ENCODE results near the gene CHTF18. TPM values are rescaled to one million over a fixed set of nuclear protein-coding genes. Genes with fewer than 3 reads are reported as not detected.

Gene CHTF18
- total and polyA plus RNA-seq, 2 donors from 2014 or later, result 4.2 to 16.0 TPM

DNA sequence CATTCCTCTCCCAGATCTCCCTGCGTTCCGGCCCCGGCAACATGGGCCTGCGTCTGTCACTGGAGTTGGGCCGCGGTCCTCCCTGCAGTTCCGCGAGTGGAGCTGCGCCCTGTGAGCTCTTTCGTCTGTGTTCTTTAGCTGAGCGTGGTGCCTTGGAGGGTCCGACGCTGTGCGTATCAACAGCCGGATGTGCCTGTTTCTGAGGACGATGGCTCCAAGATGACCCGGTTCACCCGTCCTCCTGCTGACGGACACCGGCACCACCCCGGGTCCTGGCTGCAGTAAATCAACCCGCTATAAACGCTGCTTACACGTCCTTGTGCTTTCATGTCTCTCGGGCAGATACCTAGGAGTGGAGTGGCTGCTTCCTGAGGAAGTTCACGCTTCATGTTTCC lies 56.9 kb downstream of the CHTF18 start:
- TF ChIP-seq, protein P1, sequence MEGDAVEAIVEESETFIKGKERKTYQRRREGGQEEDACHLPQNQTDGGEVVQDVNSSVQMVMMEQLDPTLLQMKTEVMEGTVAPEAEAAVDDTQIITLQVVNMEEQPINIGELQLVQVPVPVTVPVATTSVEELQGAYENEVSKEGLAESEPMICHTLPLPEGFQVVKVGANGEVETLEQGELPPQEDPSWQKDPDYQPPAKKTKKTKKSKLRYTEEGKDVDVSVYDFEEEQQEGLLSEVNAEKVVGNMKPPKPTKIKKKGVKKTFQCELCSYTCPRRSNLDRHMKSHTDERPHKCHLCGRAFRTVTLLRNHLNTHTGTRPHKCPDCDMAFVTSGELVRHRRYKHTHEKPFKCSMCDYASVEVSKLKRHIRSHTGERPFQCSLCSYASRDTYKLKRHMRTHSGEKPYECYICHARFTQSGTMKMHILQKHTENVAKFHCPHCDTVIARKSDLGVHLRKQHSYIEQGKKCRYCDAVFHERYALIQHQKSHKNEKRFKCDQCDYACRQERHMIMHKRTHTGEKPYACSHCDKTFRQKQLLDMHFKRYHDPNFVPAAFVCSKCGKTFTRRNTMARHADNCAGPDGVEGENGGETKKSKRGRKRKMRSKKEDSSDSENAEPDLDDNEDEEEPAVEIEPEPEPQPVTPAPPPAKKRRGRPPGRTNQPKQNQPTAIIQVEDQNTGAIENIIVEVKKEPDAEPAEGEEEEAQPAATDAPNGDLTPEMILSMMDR (IDR thresholded peaks at IDR 0.05; ENCODE audit: borderline replicate concordance, extremely low read depth, insufficient read depth), result no peak
- DNase-seq (peak in 4 of 5 donors; percentile 43 to 64 (median 52)), FAIRE-seq (no peak)
- intact Hi-C loops (cut with DNase I), result no loop called here
- no peak overlapping the region for H3K27ac ChIP-seq (ENCODE audit: low read depth in 2 of 2, low read length in 2 of 2)
- peaks cover 0 to 3% (median 0%) of the 10 kb centered on the region in 3 donors for H3K9me3 ChIP-seq (ENCODE audit: control insufficient read depth in 2 of 3, insufficient read depth in 1 of 3, low read length in 3 of 3)
- no peak overlapping the region for H3K4me3 ChIP-seq (ENCODE audit: low read length in 3 of 3)
- no peaks in the 10 kb centered on the region for H3K27me3 ChIP-seq (ENCODE audit: control insufficient read depth, insufficient read depth, low read length)
- no peaks in the 10 kb centered on the region for H3K36me3 ChIP-seq (ENCODE audit: control insufficient read depth in 2 of 3, insufficient read depth in 3 of 3, low read length in 3 of 3)
- no peak overlapping the region for H3K9ac ChIP-seq (ENCODE audit: low read length in 3 of 3)
- H3K4me1 ChIP-seq (ENCODE audit: control insufficient read depth in 2 of 3, insufficient read depth in 2 of 3, low read depth in 1 of 3, low read length in 3 of 3), result no peaks in the 10 kb centered on the region

DNA sequence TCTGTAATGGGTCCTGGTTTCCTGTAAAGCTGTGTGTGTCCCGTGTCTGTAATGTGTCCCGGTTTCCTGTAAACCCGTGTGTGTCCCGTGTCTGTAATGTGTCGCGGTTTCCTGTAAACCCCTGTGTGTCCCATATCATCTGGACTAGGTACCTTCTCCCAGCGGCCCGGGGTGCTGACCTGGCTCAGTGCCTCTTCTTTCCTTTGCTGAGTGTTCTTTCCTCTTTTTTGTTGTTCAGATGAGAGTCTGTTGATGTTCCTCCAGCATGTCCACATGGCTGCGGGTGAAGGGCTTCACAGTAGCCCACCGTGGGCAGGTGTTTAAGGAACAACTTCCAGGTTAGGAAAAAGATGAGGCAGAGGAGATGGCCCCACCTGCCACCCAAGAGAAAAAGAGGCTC lies 58.7 kb downstream of the CHTF18 start:
- no peak overlapping the region for H3K9ac ChIP-seq (ENCODE audit: low read length in 3 of 3)
- FAIRE-seq, result no peak
- TF ChIP-seq, protein P1 (IDR thresholded peaks at IDR 0.05; ENCODE audit: borderline replicate concordance, extremely low read depth, insufficient read depth), result no peak
- no peaks in the 10 kb centered on the region for H3K4me1 ChIP-seq (ENCODE audit: control insufficient read depth in 2 of 3, insufficient read depth in 2 of 3, low read depth in 1 of 3, low read length in 3 of 3)
- peak in 1 of 5 donors; percentile 10 for DNase-seq
- H3K36me3 ChIP-seq (ENCODE audit: control insufficient read depth in 2 of 3, insufficient read depth in 3 of 3, low read length in 3 of 3), result no peaks in the 10 kb centered on the region
- intact Hi-C loops (cut with DNase I), result no loop called here
- no peaks in the 10 kb centered on the region for H3K27me3 ChIP-seq (ENCODE audit: control insufficient read depth, insufficient read depth, low read length)
- H3K27ac ChIP-seq (ENCODE audit: low read depth in 2 of 2, low read length in 2 of 2), result no peak overlapping the region
- H3K4me3 ChIP-seq (ENCODE audit: low read length in 3 of 3), result no peak overlapping the region
- H3K9me3 ChIP-seq (ENCODE audit: control insufficient read depth in 2 of 3, insufficient read depth in 1 of 3, low read length in 3 of 3), result peaks cover 0 to 4% (median 0%) of the 10 kb centered on the region in 3 donors

Small RNAs within 50 kb of the gene (microRNA-seq; reads per million reads assigned to microRNA genes)
- not detected for gene MIR662

Other genes starting within 250 kb of the CHTF18 start
- 1.8 TPM for gene PRR35, start 228.2 kb upstream of the CHTF18 start, total RNA-seq
- gene PRR35, start 228.2 kb upstream of the CHTF18 start, polyA plus RNA-seq (ENCODE audit: insufficient read depth, low read depth, low replicate concordance), result 24.4 TPM
- gene NHLRC4, start 221.6 kb upstream of the CHTF18 start, total RNA-seq, result 3.3 TPM
- 17.4 TPM for gene NHLRC4, start 221.6 kb upstream of the CHTF18 start, polyA plus RNA-seq (ENCODE audit: insufficient read depth, low read depth, low replicate concordance)
- gene PIGQ, start 218.7 kb upstream of the CHTF18 start, total RNA-seq, result 92.9 TPM
- gene PIGQ, start 218.7 kb upstream of the CHTF18 start, polyA plus RNA-seq (ENCODE audit: insufficient read depth, low read depth, low replicate concordance), result 118 TPM
- gene RAB40C, start 198.6 kb upstream of the CHTF18 start, total RNA-seq, result 24.0 TPM
- 18.1 TPM for gene RAB40C, start 198.6 kb upstream of the CHTF18 start, polyA plus RNA-seq (ENCODE audit: insufficient read depth, low read depth, low replicate concordance)
- 0.69 TPM for gene WFIKKN1, start 157.6 kb upstream of the CHTF18 start, total RNA-seq
- 1.8 TPM for gene WFIKKN1, start 157.6 kb upstream of the CHTF18 start, polyA plus RNA-seq (ENCODE audit: insufficient read depth, low read depth, low replicate concordance)
- gene METTL26, start 152.3 kb upstream of the CHTF18 start, total RNA-seq, result 44.2 TPM
- 183 TPM for gene METTL26, start 152.3 kb upstream of the CHTF18 start, polyA plus RNA-seq (ENCODE audit: insufficient read depth, low read depth, low replicate concordance)
- gene MCRIP2, start 146.8 kb upstream of the CHTF18 start, total RNA-seq, result 36.9 TPM
- gene MCRIP2, start 146.8 kb upstream of the CHTF18 start, polyA plus RNA-seq (ENCODE audit: insufficient read depth, low read depth, low replicate concordance), result 265 TPM
- gene WDR90, start 139.3 kb upstream of the CHTF18 start, total RNA-seq, result 51.6 TPM
- gene WDR90, start 139.3 kb upstream of the CHTF18 start, polyA plus RNA-seq (ENCODE audit: insufficient read depth, low read depth, low replicate concordance), result 10.6 TPM
- gene RHOT2, start 120.5 kb upstream of the CHTF18 start, total RNA-seq, result 117 TPM
- gene RHOT2, start 120.5 kb upstream of the CHTF18 start, polyA plus RNA-seq (ENCODE audit: insufficient read depth, low read depth, low replicate concordance), result 90.5 TPM
- gene RHBDL1, start 112.9 kb upstream of the CHTF18 start, total RNA-seq, result 0.88 TPM
- 9.7 TPM for gene RHBDL1, start 112.9 kb upstream of the CHTF18 start, polyA plus RNA-seq (ENCODE audit: insufficient read depth, low read depth, low replicate concordance)
- gene STUB1, start 108.2 kb upstream of the CHTF18 start, total RNA-seq, result 92.9 TPM
- 218 TPM for gene STUB1, start 108.2 kb upstream of the CHTF18 start, polyA plus RNA-seq (ENCODE audit: insufficient read depth, low read depth, low replicate concordance)
- gene JMJD8, start 104.3 kb upstream of the CHTF18 start, total RNA-seq, result 75.0 TPM
- 80.4 TPM for gene JMJD8, start 104.3 kb upstream of the CHTF18 start, polyA plus RNA-seq (ENCODE audit: insufficient read depth, low read depth, low replicate concordance)
- 11.8 TPM for gene WDR24, start 98.2 kb upstream of the CHTF18 start, total RNA-seq
- 7.2 TPM for gene WDR24, start 98.2 kb upstream of the CHTF18 start, polyA plus RNA-seq (ENCODE audit: insufficient read depth, low read depth, low replicate concordance)
- 44.9 TPM for gene FBXL16, start 82.8 kb upstream of the CHTF18 start, total RNA-seq
- 12.0 TPM for gene FBXL16, start 82.8 kb upstream of the CHTF18 start, polyA plus RNA-seq (ENCODE audit: insufficient read depth, low read depth, low replicate concordance)
- 34.9 TPM for gene METRN, start 73.5 kb upstream of the CHTF18 start, total RNA-seq
- gene METRN, start 73.5 kb upstream of the CHTF18 start, polyA plus RNA-seq (ENCODE audit: insufficient read depth, low read depth, low replicate concordance), result 114 TPM
- gene ANTKMT, start 67.5 kb upstream of the CHTF18 start, total RNA-seq, result 44.1 TPM
- 70.4 TPM for gene ANTKMT, start 67.5 kb upstream of the CHTF18 start, polyA plus RNA-seq (ENCODE audit: insufficient read depth, low read depth, low replicate concordance)
- 2.6 TPM for gene CCDC78, start 62.2 kb upstream of the CHTF18 start, total RNA-seq
- gene CCDC78, start 62.2 kb upstream of the CHTF18 start, polyA plus RNA-seq (ENCODE audit: insufficient read depth, low read depth, low replicate concordance), result 1.3 TPM
- gene HAGHL, start 61.5 kb upstream of the CHTF18 start, total RNA-seq, result 7.5 TPM
- 18.0 TPM for gene HAGHL, start 61.5 kb upstream of the CHTF18 start, polyA plus RNA-seq (ENCODE audit: insufficient read depth, low read depth, low replicate concordance)
- 36.8 TPM for gene CIAO3, start 47.6 kb upstream of the CHTF18 start, total RNA-seq
- 37.7 TPM for gene CIAO3, start 47.6 kb upstream of the CHTF18 start, polyA plus RNA-seq (ENCODE audit: insufficient read depth, low read depth, low replicate concordance)
- 19.4 TPM for gene MSLN, start 27.9 kb upstream of the CHTF18 start, total RNA-seq
- 3.7 TPM for gene MSLN, start 27.9 kb upstream of the CHTF18 start, polyA plus RNA-seq (ENCODE audit: insufficient read depth, low read depth, low replicate concordance)
- gene RPUSD1, start 239 bp upstream of the CHTF18 start, total RNA-seq, result 16.9 TPM
- 15.1 TPM for gene RPUSD1, start 239 bp upstream of the CHTF18 start, polyA plus RNA-seq (ENCODE audit: insufficient read depth, low read depth, low replicate concordance)
- gene GNG13, start 12.1 kb downstream of the CHTF18 start, total RNA-seq, result not detected
- gene GNG13, start 12.1 kb downstream of the CHTF18 start, polyA plus RNA-seq (ENCODE audit: insufficient read depth, low read depth, low replicate concordance), result not detected
- 28.6 TPM for gene LMF1, start 182.4 kb downstream of the CHTF18 start, total RNA-seq
- gene LMF1, start 182.4 kb downstream of the CHTF18 start, polyA plus RNA-seq (ENCODE audit: insufficient read depth, low read depth, low replicate concordance), result 15.4 TPM
- 1.0 TPM for gene SOX8, start 193.2 kb downstream of the CHTF18 start, total RNA-seq
- gene SOX8, start 193.2 kb downstream of the CHTF18 start, polyA plus RNA-seq (ENCODE audit: insufficient read depth, low read depth, low replicate concordance), result 0.17 TPM

Data from kidney (tissue), 14 donors.